HG02943 (cell line): ENCODE measurements around the gene MYCN.

Experiments used
- ATAC-seq: cut with Tn5 transposase; IDR thresholded peaks from one replicate; pipeline ENCODE4 v1.9.1; 2021; ENCODE audit warnings: mild to moderate bottlenecking, low read depth, moderate library complexity; ENCODE audit not compliant: unreplicated experiment

Gene MYCN

DNA sequence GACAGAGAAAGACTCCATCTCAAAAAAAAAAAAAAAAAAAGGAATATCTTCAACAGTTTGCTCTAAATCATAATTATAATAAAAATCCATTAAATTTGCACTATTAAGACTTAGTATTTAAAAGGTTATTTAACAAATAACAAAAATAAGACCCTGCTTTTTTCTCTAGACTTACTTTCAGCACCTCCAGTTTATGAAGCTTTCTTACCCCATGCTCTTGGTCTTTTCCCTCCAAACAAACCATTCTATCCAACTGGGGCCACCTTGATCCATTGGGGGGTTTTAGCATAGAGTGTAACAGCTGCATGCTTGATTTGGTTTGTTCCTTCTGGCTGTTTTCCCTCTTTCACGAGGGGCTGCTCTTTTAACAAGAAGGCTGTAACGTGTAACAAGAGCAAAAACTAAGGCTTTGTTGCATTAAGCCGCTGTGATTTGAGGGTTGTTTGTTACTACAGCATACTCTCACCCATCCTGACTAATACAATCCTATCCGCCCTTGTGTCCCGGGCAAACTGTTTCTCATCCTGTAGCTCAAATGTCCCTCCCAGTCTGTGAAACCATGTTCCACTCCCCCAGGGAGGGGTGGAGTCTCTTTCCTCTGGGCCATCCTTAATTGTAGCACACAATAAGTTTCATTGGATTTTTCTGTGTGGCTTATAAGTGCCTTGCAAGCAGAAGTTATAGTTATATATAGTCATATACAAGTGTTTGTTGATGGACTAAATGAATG lies 9.6 kb upstream of the MYCN start:
- ATAC-seq, result no peak

DNA sequence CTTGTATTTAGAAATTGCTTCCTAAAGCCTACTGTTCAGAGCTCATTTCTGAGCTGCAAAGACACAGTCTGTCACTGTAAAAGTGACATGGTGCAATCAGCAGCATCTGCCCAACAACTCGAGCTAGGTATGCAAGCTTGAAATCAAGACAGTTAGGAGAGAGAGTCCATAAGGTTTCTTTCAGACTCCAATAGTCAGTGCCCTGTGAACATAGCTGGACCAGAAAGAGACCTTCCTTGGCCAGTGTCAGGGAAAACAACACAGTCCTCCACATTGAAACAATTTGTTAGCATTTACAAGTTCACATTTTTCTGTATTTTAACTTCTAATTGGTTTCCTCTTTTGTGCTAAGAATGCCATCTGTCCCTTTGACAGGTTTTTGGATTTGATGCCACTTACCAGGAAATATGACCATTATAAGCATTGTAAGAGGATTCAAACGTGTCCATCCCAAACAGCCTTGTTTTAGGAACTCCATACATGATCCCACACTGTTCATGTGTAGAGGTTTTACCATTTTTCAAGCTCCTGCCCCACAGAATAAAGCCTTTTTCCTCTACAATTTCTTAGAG lies 8.9 kb upstream of the MYCN start:
- ATAC-seq, result no peak

DNA sequence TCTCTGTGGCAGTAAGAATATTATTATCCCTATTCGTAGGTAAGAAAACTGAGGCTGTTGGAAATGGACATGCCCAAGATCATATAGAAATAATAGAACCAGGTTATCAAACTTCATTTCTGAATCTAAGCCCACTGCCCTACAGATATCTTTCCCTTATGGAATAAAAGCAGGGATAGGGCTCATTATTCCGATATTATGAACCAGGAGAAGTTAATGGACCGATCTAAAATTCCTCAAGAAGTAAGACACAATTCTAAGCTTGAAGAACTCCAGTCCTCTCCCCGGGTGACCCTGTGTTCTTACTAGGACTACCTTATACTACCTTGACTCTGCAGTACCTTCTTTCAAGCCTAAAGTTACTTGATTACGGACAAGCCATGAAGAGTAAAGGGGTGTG lies 8.4 kb upstream of the MYCN start:
- no peak for ATAC-seq

DNA sequence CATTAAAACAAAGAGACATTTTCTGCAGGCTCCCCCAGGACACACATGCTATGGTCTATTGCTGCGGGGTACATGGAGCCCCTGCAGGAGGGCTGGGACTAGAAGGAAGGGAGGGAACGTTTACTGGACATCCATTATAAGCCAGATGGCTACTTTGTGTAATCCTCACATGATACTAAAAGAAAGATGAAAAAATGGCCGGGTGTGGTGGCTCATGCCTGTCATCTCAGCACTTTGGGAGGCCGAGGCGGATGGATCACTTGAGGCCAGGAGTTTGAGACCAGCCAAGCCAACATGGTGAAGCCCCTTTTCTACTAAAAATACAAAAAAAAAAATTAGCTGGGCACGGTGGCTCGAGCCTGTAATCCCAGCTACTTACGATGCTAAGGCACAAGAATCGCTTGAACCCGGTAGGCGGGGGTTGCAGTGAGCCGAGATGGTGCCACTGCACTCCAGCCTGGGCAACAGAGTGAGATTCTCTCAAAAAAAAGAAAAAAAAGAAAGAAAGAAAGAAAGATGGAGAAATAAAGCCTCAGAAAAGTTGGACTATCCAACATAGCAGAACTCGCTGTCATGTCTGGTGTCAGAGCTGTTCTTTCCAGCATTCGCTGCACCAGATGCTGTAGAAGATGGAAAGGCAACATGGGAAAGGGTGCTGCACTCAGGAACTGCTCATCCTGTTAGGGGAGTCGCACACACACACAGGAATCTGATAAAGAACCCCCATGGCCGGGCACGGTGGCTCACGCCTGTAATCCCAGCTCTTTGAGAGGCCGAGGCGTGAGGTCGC lies 7.8 kb upstream of the MYCN start:
- no peak for ATAC-seq

DNA sequence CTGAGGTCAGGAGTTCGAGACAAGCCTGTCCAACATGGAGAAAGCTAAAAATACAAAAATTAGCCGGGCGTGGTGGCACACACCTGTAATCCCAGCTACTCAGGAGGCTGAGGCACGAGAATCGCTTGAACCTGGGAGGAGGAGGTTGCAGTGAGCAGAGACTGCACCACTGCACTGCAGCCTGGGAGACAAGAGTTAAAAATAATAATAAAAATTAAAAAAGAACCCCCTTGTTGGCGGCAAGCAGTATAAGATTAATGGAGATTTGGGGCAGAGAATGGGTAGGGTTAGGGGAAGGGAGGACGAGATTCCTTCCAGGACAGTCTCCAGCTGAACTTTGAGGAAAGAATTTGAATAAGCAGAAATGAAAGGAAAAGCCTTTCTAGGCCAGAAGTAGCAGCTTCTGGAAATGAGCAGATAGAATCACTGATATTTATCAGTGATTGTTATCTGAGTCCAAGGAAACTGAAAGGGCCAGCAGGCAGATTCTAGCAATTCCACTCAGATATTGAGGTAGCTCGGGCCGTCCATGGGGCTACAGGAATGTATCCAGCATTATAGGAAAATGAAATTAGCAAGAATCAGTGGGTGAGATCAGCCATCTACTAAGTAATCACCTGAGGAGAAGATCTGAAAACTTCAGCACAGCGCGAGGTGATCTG lies 7.0 kb upstream of the MYCN start:
- ATAC-seq, result no peak

DNA sequence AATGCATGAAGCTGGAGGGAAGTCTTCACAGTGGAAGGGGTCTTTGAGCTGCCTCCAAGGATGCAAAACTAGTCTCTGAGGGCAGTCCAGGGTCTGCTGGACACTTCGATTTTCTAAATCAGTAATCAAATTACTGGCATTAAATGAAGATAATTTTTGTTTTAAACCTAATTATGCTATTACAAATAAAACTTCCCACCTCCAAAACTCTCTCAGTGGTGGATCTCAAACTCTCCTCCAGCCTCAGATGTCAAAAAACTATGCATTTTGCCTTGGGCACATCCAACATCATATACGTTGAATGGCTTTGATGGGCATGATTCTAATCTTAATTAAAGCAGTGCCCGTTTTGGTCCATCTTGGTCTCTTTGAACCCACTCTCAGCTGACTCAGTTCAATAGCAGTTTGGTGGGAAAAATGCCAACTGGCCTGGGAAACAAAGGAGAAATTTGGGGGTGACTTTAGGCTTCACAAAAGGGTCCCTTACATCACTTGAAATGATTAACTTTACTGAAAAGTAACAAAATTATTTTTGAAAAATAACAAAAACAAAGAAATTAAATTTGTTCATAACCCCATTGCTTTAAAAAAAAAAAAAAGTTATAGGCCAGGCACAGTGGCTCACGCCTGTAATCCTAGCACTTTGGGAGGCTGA lies 5.9 kb upstream of the MYCN start:
- ATAC-seq, result no peak

DNA sequence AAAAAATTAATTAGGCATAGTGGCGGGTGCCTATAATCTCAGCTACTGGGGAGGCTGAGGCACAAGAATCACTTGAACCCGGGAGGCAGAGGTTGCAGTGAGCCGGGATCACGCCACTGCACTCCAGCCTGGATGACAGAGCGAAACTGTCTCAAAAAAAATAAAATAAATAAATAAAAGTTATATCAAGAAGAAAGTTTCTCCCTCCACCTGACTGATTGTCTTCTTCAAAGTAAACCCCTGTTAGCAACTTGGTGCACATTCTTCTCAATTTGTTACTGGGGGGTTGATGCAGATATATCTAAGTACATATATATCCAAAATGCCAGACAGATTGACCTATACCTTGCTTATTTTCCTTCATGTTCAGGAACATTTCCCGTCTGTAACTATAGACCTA lies 5.2 kb upstream of the MYCN start:
- ATAC-seq, result no peak

DNA sequence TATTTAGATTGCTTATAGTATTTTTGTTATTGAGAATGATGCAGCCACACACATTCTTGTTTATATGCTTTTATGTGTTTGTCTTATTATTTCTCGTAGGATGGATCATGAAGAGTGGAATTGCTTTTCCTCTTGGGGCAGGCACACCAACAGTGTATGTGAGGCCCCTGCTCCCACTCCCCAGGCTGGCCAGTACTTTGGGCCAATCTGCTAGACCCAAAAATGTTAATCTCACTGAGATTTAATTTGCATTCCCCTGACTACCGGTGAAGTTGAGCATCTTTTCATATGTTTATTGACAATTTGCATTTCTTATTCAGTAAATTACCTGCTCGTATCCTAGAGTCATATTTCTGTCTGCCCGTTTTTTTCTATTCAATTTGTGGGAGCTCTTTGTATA lies 4.7 kb upstream of the MYCN start:
- ATAC-seq, result no peak

DNA sequence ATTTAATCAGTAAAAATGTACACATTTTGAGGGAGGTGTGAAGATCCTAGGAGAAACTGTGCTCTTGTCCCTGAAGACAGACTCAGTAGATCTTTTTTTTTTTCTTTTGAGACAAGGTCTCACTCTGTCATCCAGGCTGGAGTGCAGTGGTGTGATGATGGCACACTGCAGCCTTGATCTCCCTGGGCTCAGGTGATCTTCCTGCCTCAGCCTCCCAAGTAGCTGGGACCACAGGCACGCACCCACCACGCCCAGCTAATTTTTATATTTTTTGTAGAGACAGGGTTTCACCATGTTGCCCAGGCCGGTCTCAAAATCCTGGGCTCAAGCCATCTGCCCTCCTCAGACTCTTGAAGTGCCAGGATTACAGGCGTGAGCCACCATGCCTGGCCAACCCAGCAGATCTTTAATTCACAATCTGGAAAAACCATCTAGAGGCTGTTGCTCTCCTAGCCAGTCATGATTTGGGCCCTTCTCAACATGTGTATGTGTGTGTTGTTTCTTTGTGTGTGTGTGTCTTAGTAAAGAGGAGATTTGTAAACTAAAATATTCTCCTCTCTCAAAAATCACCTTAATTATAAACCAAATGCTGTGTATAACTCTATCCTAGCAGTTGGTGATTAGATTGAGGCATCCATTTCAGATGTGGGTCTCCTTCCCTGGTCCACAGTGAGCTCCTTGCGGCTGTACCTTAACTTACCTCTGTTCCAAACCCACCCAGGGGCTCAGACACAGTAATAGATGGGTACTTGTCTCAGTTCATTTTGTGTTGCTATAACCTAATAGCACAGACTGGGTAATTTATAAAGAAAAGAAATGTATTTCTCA lies 3.9 kb upstream of the MYCN start:
- ATAC-seq, result no peak

DNA sequence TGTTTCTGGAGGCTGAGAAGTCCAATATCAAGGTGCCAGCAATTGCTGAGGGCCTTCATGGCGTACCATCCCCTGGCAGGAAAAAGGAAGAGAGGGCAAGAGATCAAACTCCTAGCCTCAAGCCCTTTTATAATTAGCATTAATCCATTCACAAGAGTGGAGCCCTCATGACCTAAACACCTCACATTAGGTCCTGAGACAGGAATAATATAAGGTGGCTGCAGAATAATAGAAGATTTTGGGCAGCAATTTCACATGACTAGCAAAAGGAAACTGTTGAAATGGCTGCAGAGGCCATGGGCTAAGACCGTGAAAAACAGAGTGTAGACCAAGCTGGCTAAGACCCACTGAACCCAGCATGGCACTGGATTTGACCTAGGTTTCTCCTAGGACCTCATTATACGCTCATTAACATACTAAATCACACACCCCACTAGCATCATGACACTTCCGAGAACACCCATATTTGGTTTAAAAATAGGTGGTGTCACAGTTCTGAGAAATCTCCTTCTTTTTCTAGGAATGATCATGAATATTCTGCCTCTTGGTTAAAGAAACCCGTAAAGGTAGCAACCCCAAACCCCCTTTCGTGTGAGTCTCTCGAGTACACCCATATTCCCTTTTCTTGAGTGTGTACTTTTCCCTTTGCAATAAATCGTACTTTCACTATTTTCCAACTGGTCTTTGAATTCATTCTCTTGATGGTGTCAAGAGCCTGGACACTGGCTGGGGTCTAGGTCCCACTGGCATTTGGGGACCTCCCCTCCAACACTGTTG lies 3.1 kb upstream of the MYCN start:
- no peak for ATAC-seq

DNA sequence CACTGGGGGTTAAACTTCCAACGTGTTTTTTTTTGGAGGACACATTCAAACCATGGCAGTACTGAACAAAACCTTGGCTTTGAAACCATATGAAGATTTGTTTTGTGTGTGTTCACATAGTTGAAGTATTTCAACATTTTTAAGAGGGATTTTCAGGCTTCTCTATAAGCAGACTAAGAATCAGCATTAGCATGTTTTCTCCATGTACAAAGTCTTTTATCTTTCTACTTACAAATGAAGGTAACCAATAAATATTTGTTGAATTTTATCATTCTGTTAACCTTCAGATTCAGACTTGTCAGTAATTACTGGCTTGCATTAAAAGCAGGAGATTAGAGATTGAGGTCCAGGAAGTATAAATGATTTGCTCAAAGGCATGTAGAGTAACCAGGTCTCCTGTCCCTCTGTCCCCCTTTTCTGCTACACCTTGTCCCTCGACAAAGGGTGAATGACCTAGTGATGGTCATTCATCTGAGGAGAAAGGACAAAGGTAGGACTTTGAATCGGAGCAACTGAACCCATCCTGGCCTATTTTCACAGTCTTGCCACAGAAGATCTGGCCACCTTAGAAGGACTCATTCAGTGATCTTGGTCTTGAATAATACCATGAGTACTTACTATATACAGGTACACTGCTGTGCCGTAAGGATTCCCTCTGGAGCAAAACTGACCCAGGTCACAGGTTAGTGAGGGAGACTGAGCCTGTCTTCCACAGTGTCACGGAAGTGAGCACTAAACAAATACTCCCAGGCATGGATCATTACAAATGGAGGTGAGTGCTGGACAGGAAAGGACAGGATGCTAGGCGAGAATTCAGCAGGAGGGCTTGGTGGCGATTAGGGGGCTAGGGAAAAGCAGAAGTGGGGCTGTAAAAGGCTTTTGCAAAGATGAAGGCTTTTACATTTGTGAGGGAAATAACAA lies 2.2 kb upstream of the MYCN start:
- no peak for ATAC-seq

DNA sequence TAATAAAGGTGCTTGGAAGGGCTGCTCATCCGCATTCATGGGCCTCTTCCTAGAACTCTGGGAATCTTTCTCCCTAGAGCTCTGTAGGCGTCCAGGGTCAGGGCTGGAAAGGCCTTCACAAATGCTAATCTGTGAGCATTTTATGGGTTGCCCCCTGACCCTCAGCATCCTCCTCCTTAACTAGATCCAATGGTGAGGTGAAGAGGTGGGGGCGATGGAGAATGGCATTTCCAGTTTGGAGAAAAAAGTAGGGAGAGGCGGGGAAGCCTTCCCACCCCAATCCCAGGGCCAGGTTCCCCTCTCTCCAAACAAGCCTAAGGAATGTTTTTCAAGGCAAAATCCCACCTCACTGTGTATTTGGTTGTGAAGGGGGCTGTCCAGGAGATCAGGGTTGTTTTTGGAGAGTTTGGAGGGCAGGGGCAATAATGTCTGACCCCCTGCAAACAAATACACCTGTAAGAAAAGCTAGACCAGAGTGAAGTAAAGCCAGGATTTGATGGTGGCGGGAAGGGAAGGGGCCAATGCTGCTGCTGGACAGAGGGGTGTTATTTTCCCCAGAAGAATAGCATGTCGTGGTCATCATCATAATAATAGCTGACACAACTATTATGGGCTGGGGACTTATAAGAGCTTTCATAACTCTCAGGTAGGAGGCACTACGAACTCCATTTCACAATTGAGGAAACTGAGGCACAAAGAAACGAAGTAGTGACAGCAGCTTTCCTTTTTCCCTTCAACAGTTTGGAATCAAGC lies 1.4 kb upstream of the MYCN start:
- no peak for ATAC-seq

DNA sequence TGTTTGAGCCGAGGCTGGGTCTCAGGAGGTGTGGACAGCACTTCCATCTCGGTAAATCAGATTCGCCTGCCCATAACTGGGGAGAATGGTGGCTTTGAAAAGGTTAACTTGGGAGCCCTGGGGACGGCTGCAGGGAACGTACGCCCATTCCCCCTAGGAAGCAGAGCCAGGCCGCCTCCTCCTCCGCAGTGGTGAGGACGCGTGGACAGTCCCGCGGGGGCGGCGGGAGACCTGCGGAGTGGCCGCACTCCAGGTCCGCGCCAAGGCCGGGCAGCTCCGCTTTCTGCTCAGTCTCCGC lies 845 bp upstream of the MYCN start:
- ATAC-seq, result no peak

DNA sequence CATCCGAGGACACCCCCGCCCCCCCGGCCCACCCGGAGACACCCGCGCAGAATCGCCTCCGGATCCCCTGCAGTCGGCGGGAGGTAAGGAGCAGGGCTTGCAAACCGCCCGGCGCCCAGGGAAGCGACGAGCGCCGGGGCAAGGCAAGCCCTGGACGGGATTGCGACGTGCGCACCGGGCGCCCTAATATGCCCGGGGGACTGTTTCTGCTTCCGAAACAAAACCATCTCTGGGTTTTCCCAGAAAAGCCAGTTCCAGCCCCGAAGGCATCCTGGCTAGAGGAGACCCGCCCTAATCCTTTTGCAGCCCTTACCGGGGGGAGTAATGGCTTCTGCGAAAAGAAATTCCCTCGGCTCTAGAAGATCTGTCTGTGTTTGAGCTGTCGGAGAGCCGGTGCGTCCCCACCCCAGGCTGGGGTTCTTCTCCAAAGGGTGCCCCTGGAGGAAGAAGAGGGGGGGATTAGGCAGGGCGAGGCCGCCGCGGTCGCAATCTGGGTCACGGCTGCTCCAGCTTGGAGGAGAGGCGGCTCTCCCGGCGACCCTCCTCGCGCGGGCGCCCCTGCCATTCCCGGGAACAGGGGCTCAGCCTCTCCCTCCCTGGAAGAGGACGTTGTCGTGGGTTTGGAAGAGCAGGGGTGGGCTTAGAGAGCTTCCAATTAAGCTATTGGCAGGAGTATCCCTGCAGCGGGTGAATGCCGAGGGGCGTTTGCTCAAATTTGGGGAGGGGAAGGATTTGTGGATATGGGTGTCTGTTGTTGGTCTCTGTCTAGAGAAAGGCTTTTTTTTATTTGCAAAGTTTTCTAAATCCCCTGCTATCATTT lies 521 bp downstream of the MYCN start:
- ATAC-seq, result no peak

DNA sequence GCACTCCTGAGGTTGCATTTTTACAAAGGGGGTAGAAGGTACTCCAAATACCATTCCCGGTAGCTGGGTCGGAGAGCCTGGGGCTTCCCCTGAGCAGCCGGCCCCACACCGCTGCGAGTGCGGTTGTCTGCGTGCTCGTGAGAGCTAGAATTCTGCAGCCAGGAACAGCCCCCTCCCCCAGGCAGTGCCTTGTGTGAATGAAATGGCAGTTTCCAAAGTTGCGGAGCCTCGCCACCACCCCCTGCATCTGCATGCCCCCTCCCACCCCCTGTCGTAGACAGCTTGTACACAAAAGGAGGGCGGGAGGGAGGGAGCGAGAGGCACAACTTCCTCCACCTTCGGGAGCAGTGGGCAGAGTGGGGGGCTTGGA lies 1.1 kb downstream of the MYCN start:
- ATAC-seq, result no peak

DNA sequence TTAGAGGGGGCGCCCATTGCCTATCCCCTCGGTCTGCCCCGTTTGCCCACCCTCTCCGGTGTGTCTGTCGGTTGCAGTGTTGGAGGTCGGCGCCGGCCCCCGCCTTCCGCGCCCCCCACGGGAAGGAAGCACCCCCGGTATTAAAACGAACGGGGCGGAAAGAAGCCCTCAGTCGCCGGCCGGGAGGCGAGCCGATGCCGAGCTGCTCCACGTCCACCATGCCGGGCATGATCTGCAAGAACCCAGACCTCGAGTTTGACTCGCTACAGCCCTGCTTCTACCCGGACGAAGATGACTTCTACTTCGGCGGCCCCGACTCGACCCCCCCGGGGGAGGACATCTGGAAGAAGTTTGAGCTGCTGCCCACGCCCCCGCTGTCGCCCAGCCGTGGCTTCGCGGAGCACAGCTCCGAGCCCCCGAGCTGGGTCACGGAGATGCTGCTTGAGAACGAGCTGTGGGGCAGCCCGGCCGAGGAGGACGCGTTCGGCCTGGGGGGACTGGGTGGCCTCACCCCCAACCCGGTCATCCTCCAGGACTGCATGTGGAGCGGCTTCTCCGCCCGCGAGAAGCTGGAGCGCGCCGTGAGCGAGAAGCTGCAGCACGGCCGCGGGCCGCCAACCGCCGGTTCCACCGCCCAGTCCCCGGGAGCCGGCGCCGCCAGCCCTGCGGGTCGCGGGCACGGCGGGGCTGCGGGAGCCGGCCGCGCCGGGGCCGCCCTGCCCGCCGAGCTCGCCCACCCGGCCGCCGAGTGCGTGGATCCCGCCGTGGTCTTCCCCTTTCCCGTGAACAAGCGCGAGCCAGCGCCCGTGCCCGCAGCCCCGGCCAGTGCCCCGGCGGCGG lies 1.7 kb downstream of the MYCN start:
- ATAC-seq, result no peak
